ENCODE data around the gene CDC42EP3. TPM values are rescaled to one million over a fixed set of nuclear protein-coding genes. Genes with fewer than 3 reads are reported as not detected.

Gene CDC42EP3
- total and polyA plus RNA-seq, 9 donors: 12.0 to 82.7 (median 27.6) TPM

GRCh38 chr2:37604716-37605115 is 66.7 kb downstream of the CDC42EP3 start:
- intact Hi-C loops (cut with DNase I): no loop called here
- Histone ChIP-seq H3K27ac (no peak overlapping the region), H3K4me3 (no peak overlapping the region), H3K27me3 (no peaks in the 10 kb centered on the region), H3K36me3 (no peaks in the 10 kb centered on the region), H3K9me3 (no peaks in the 10 kb centered on the region), H3K4me1 (ENCODE audit: insufficient read depth) (peaks cover 2% of the 10 kb centered on the region)
- DNase-seq: no peak
- TF ChIP-seq CTCF (IDR thresholded peaks at IDR 0.05): no peak
- no peak for TF ChIP-seq EP300 (IDR thresholded peaks at IDR 0.05)
- no peak for TF ChIP-seq POLR2A (IDR thresholded peaks at IDR 0.05)

- Histone ChIP-seq H3K4me3 (no peak overlapping the region), H3K27ac (no peak overlapping the region), H3K9me3 (no peaks in the 10 kb centered on the region), H3K4me1 (ENCODE audit: insufficient read depth) (peaks cover 2% of the 10 kb centered on the region), H3K27me3 (no peaks in the 10 kb centered on the region), H3K36me3 (no peaks in the 10 kb centered on the region)
- intact Hi-C loops (cut with DNase I): no loop called here
- TF ChIP-seq EP300 (IDR thresholded peaks at IDR 0.05) (no peak), CTCF (IDR thresholded peaks at IDR 0.05) (no peak), POLR2A (IDR thresholded peaks at IDR 0.05) (no peak)
- no peak for DNase-seq
These were observed 68.7 kb downstream of the CDC42EP3 start for GRCh38 chr2:37602702-37603101.

GRCh38 chr2:37602040-37602439 is 69.4 kb downstream of the CDC42EP3 start:
- intact Hi-C loops (cut with DNase I): no loop called here
- H3K9me3 ChIP-seq: no peaks in the 10 kb centered on the region
- TF ChIP-seq POLR2A (IDR thresholded peaks at IDR 0.05) (no peak), CTCF (IDR thresholded peaks at IDR 0.05) (no peak), EP300 (IDR thresholded peaks at IDR 0.05) (no peak)
- no peaks in the 10 kb centered on the region for H3K27me3 ChIP-seq
- no peak overlapping the region for H3K4me3 ChIP-seq
- 17 to 39% (median 27%) methylated on average over 2 of the region's 2 CpGs for WGBS, 3 donors
- DNase-seq: no peak
- no peak overlapping the region for H3K27ac ChIP-seq
- peaks cover 2% of the 10 kb centered on the region for H3K4me1 ChIP-seq (ENCODE audit: insufficient read depth)
- no peaks in the 10 kb centered on the region for H3K36me3 ChIP-seq

GRCh38 chr2:37601569-37601968 is 69.9 kb downstream of the CDC42EP3 start:
- 7 to 15% (median 12%) methylated on average over 1 of the region's 1 CpG for WGBS, 3 donors
- H3K4me3 ChIP-seq: no peak overlapping the region
- H3K4me1 ChIP-seq (ENCODE audit: insufficient read depth): peaks cover 2% of the 10 kb centered on the region
- intact Hi-C loops (cut with DNase I): no loop called here
- no peak for TF ChIP-seq CTCF (IDR thresholded peaks at IDR 0.05)
- no peak for TF ChIP-seq POLR2A (IDR thresholded peaks at IDR 0.05)
- H3K27ac ChIP-seq: no peak overlapping the region
- no peaks in the 10 kb centered on the region for H3K27me3 ChIP-seq
- H3K36me3 ChIP-seq: no peaks in the 10 kb centered on the region
- no peak for DNase-seq
- no peaks in the 10 kb centered on the region for H3K9me3 ChIP-seq

GRCh38 chr2:37600735-37601134 is 70.7 kb downstream of the CDC42EP3 start:
- WGBS, 3 donors: 51 to 58% (median 56%) methylated on average over 1 of the region's 1 CpG
- TF ChIP-seq EP300 (IDR thresholded peaks at IDR 0.05) (no peak), CTCF (IDR thresholded peaks at IDR 0.05) (no peak), POLR2A (IDR thresholded peaks at IDR 0.05) (no peak)

More at GRCh38 chr2:37600735-37601134, 70.7 kb downstream of the CDC42EP3 start:
- H3K36me3 ChIP-seq: no peaks in the 10 kb centered on the region
- H3K27me3 ChIP-seq: no peaks in the 10 kb centered on the region
- no peak overlapping the region for H3K27ac ChIP-seq
- peaks cover 2% of the 10 kb centered on the region for H3K4me1 ChIP-seq (ENCODE audit: insufficient read depth)
- no peaks in the 10 kb centered on the region for H3K9me3 ChIP-seq
- H3K4me3 ChIP-seq: no peak overlapping the region
- intact Hi-C loops (cut with DNase I): no loop called here
- no peak for DNase-seq
